ENCODE data around the gene GINM1. TPM values are rescaled to one million over a fixed set of nuclear protein-coding genes. Genes with fewer than 3 reads are reported as not detected.

Gene GINM1
- total and polyA plus RNA-seq, 2 of the 8 experiments (the other 6 are each of a cell fraction or from before 2014, with no cell fraction given), result 5.1 to 21.6 TPM

DNA sequence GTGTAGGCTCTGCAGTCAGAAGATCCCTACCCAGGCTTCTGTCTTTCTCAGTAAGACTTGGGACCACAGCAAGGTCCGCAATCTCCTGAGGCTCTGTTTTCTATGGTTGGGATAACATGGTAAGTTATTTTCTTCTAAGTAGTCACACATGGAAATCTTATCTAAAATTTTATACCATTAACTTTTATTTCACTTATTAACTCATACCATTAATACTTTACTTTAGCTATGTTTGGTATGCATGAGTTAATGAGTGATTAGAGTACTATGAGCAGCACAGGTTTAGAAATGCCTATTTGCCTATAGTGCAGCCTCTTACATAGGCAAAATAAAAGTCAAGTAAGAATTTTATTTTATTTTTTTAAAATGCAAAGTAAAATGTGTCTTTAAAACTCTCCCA, 27.2 kb downstream of the GINM1 start (continued):
- TF ChIP-seq, protein P1, sequence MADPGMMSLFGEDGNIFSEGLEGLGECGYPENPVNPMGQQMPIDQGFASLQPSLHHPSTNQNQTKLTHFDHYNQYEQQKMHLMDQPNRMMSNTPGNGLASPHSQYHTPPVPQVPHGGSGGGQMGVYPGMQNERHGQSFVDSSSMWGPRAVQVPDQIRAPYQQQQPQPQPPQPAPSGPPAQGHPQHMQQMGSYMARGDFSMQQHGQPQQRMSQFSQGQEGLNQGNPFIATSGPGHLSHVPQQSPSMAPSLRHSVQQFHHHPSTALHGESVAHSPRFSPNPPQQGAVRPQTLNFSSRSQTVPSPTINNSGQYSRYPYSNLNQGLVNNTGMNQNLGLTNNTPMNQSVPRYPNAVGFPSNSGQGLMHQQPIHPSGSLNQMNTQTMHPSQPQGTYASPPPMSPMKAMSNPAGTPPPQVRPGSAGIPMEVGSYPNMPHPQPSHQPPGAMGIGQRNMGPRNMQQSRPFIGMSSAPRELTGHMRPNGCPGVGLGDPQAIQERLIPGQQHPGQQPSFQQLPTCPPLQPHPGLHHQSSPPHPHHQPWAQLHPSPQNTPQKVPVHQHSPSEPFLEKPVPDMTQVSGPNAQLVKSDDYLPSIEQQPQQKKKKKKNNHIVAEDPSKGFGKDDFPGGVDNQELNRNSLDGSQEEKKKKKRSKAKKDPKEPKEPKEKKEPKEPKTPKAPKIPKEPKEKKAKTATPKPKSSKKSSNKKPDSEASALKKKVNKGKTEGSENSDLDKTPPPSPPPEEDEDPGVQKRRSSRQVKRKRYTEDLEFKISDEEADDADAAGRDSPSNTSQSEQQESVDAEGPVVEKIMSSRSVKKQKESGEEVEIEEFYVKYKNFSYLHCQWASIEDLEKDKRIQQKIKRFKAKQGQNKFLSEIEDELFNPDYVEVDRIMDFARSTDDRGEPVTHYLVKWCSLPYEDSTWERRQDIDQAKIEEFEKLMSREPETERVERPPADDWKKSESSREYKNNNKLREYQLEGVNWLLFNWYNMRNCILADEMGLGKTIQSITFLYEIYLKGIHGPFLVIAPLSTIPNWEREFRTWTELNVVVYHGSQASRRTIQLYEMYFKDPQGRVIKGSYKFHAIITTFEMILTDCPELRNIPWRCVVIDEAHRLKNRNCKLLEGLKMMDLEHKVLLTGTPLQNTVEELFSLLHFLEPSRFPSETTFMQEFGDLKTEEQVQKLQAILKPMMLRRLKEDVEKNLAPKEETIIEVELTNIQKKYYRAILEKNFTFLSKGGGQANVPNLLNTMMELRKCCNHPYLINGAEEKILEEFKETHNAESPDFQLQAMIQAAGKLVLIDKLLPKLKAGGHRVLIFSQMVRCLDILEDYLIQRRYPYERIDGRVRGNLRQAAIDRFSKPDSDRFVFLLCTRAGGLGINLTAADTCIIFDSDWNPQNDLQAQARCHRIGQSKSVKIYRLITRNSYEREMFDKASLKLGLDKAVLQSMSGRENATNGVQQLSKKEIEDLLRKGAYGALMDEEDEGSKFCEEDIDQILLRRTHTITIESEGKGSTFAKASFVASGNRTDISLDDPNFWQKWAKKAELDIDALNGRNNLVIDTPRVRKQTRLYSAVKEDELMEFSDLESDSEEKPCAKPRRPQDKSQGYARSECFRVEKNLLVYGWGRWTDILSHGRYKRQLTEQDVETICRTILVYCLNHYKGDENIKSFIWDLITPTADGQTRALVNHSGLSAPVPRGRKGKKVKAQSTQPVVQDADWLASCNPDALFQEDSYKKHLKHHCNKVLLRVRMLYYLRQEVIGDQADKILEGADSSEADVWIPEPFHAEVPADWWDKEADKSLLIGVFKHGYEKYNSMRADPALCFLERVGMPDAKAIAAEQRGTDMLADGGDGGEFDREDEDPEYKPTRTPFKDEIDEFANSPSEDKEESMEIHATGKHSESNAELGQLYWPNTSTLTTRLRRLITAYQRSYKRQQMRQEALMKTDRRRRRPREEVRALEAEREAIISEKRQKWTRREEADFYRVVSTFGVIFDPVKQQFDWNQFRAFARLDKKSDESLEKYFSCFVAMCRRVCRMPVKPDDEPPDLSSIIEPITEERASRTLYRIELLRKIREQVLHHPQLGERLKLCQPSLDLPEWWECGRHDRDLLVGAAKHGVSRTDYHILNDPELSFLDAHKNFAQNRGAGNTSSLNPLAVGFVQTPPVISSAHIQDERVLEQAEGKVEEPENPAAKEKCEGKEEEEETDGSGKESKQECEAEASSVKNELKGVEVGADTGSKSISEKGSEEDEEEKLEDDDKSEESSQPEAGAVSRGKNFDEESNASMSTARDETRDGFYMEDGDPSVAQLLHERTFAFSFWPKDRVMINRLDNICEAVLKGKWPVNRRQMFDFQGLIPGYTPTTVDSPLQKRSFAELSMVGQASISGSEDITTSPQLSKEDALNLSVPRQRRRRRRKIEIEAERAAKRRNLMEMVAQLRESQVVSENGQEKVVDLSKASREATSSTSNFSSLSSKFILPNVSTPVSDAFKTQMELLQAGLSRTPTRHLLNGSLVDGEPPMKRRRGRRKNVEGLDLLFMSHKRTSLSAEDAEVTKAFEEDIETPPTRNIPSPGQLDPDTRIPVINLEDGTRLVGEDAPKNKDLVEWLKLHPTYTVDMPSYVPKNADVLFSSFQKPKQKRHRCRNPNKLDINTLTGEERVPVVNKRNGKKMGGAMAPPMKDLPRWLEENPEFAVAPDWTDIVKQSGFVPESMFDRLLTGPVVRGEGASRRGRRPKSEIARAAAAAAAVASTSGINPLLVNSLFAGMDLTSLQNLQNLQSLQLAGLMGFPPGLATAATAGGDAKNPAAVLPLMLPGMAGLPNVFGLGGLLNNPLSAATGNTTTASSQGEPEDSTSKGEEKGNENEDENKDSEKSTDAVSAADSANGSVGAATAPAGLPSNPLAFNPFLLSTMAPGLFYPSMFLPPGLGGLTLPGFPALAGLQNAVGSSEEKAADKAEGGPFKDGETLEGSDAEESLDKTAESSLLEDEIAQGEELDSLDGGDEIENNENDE (IDR thresholded peaks at IDR 0.05; ENCODE audit: insufficient replicate concordance, low read length), result no peak
- no peak for TF ChIP-seq SIX5 (IDR thresholded peaks at IDR 0.05; ENCODE audit: low read depth, low read length)

All from H1 (cell line).